ENCODE measurements around the gene FAM13A.

DNA sequence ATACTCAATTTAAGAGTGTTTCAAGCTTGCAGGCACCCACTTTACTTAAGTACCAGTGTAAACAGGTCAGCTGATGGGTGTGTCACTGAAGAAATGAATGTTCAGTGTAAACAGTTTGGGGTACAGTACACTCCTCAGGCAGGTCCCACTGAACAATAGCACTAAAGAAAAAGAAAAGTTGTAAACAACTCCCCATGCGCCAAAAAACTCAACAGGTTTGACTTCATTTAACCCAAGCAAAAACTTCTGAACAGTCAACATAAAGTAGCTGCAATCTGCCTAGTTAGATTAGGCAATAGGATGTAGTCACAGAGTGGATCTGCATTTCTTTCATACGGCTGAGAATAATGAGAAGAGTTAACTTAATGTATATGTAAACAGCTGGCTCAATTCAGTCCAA is 93.2 kb downstream of the FAM13A start:
- TF ChIP-seq ZNF408 (CRISPR knock-in tag; IDR thresholded peaks at IDR 0.05; ENCODE audit: low read depth): no peak
- TF ChIP-seq, protein P1, sequence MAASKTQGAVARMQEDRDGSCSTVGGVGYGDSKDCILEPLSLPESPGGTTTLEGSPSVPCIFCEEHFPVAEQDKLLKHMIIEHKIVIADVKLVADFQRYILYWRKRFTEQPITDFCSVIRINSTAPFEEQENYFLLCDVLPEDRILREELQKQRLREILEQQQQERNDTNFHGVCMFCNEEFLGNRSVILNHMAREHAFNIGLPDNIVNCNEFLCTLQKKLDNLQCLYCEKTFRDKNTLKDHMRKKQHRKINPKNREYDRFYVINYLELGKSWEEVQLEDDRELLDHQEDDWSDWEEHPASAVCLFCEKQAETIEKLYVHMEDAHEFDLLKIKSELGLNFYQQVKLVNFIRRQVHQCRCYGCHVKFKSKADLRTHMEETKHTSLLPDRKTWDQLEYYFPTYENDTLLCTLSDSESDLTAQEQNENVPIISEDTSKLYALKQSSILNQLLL (CRISPR knock-in tag; IDR thresholded peaks at IDR 0.05; ENCODE audit: borderline replicate concordance): no peak
- no peak for TF ChIP-seq ARNT (IDR thresholded peaks at IDR 0.05)
- TF ChIP-seq, protein P2, sequence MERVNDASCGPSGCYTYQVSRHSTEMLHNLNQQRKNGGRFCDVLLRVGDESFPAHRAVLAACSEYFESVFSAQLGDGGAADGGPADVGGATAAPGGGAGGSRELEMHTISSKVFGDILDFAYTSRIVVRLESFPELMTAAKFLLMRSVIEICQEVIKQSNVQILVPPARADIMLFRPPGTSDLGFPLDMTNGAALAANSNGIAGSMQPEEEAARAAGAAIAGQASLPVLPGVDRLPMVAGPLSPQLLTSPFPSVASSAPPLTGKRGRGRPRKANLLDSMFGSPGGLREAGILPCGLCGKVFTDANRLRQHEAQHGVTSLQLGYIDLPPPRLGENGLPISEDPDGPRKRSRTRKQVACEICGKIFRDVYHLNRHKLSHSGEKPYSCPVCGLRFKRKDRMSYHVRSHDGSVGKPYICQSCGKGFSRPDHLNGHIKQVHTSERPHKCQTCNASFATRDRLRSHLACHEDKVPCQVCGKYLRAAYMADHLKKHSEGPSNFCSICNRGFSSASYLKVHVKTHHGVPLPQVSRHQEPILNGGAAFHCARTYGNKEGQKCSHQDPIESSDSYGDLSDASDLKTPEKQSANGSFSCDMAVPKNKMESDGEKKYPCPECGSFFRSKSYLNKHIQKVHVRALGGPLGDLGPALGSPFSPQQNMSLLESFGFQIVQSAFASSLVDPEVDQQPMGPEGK (CRISPR knock-in tag; IDR thresholded peaks at IDR 0.05; ENCODE audit: borderline replicate concordance): no peak
- TF ChIP-seq TARDBP (IDR thresholded peaks at IDR 0.05): no peak
- no peak for TF ChIP-seq FOXP1 (CRISPR knock-in tag; IDR thresholded peaks at IDR 0.05)
- TF ChIP-seq, protein P3, sequence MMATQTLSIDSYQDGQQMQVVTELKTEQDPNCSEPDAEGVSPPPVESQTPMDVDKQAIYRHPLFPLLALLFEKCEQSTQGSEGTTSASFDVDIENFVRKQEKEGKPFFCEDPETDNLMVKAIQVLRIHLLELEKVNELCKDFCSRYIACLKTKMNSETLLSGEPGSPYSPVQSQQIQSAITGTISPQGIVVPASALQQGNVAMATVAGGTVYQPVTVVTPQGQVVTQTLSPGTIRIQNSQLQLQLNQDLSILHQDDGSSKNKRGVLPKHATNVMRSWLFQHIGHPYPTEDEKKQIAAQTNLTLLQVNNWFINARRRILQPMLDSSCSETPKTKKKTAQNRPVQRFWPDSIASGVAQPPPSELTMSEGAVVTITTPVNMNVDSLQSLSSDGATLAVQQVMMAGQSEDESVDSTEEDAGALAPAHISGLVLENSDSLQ (IDR thresholded peaks at IDR 0.05): no peak

All from K562 (cell line).